ENCODE results near the gene ANO4.
"Not testable (repeated sequence)": the region's sequence is repeated elsewhere in the genome, so short reads cannot be mapped to it uniquely, and the experiment has no call there.

The ANO4 gene

GRCh38 chr12:100987552-100988521 is 193.3 kb downstream of the ANO4 start:
- peak; percentile 60 for TF ChIP-seq CTCF (IDR thresholded peaks at IDR 0.05; ENCODE audit: low read depth, low read length, missing control alignments)
- DNase-seq (ENCODE audit: low read depth) = peak; percentile 91

GRCh38 chr12:100989509-100989908 is 194.9 kb downstream of the ANO4 start:
- not testable (repeated sequence) for H3K4me3 ChIP-seq (ENCODE audit: low read depth, low read length); DNase-seq (ENCODE audit: low read depth)

More at GRCh38 chr12:100987552-100988521, 193.3 kb downstream of the ANO4 start:
- no peak overlapping the region for H3K4me3 ChIP-seq (ENCODE audit: low read depth, low read length)

- TF ChIP-seq CTCF (IDR thresholded peaks at IDR 0.05; ENCODE audit: low read depth, low read length, missing control alignments) = no peak
- no peak for DNase-seq (ENCODE audit: low read depth)
- no peak overlapping the region for H3K4me3 ChIP-seq (ENCODE audit: low read depth, low read length)
Observed at GRCh38 chr12:100991102-100991501, 196.5 kb downstream of the ANO4 start.

- TF ChIP-seq CTCF (IDR thresholded peaks at IDR 0.05; ENCODE audit: low read depth, low read length, missing control alignments) = no peak
- H3K4me3 ChIP-seq (ENCODE audit: low read depth, low read length) = no peak overlapping the region
- DNase-seq (ENCODE audit: low read depth) = no peak
Observed at GRCh38 chr12:100992194-100992593, 197.6 kb downstream of the ANO4 start.

- DNase-seq (ENCODE audit: low read depth) = no peak
- TF ChIP-seq CTCF (IDR thresholded peaks at IDR 0.05; ENCODE audit: low read depth, low read length, missing control alignments) = no peak
- H3K4me3 ChIP-seq (ENCODE audit: low read depth, low read length) = no peak overlapping the region
Observed at GRCh38 chr12:100993916-100994450, 199.4 kb downstream of the ANO4 start.

GRCh38 chr12:100995201-100995600 is 200.6 kb downstream of the ANO4 start:
- TF ChIP-seq CTCF (IDR thresholded peaks at IDR 0.05; ENCODE audit: low read depth, low read length, missing control alignments) = no peak
- DNase-seq (ENCODE audit: low read depth) = peak; percentile 21

GRCh38 chr12:100995771-100996170 is 201.2 kb downstream of the ANO4 start:
- DNase-seq (ENCODE audit: low read depth) = peak; percentile 49
- H3K4me3 ChIP-seq (ENCODE audit: low read depth, low read length) = no peak overlapping the region
- no peak for TF ChIP-seq CTCF (IDR thresholded peaks at IDR 0.05; ENCODE audit: low read depth, low read length, missing control alignments)

More at GRCh38 chr12:100995201-100995600, 200.6 kb downstream of the ANO4 start:
- H3K4me3 ChIP-seq (ENCODE audit: low read depth, low read length) = no peak overlapping the region
